PC-9 (cell line): ENCODE data around the gene SEC11A. TPM values are rescaled to one million over a fixed set of nuclear protein-coding genes. Genes with fewer than 3 reads are reported as not detected.

Experiments used
- BruUV-seq: library from RNA; stranded (reverse); fragments of 400-500 nt; replicated peaks from 2 replicates; lab custom pipeline; 2021; lab: Mats Ljungman, UMichigan
- CTCF ChIA-PET: fragments of 300-600 bp; sonication (Branson Sonifier 250); formaldehyde crosslinking; loops from one replicate; lab custom pipeline; 2022; ENCODE audit warnings: antibody characterized with exemption; lab: Charles Lee
- POLR2A ChIA-PET: fragments of 300-600 bp; sonication (Branson Sonifier 250); formaldehyde crosslinking; loops from one replicate; lab custom pipeline; 2022; ENCODE audit warnings: antibody characterized with exemption; ENCODE audit not compliant: unreplicated experiment; lab: Charles Lee
- DNase-seq, 2 experiments: peaks; one replicate each; pipeline versions ENCODE4 v3.0.0 to v3.0.0-alpha.2; 2015 to 2022; ENCODE audit warnings: mixed read lengths in 1 of 2
- H2AFZ ChIP-seq: fragments of 200-600 bp; sonication (generic); 2 replicates; pipeline ENCODE4 v1.8.1; 2017; ENCODE audit warnings: antibody characterized with exemption
- H3F3A ChIP-seq: fragments of 200-600 bp; sonication (generic); 2 replicates; pipeline ENCODE4 v1.8.1; 2017; ENCODE audit warnings: antibody characterized with exemption, mild to moderate bottlenecking, low read depth; ENCODE audit not compliant: insufficient read depth
- H3K27ac ChIP-seq: fragments of 200-600 bp; sonication (generic); 2 replicates; pipeline ENCODE4 v1.6.1; 2016; ENCODE audit warnings: mixed run types
- H3K27me3 ChIP-seq: fragments of 200-600 bp; sonication (generic); 2 replicates; pipeline ENCODE4 v1.6.1; 2016; ENCODE audit warnings: low read depth, mixed run types; ENCODE audit not compliant: insufficient read depth
- H3K36me3 ChIP-seq: fragments of 200-600 bp; sonication (generic); 2 replicates; pipeline ENCODE4 v1.6.1; 2016; ENCODE audit warnings: low read depth, mixed run types
- H3K4me1 ChIP-seq: fragments of 200-600 bp; sonication (generic); replicated peaks from 2 replicates; pipeline ENCODE4 v1.6.1; 2016; ENCODE audit warnings: mixed run types; ENCODE audit not compliant: insufficient read depth
- H3K4me2 ChIP-seq: fragments of 200-600 bp; sonication (generic); 2 replicates; pipeline ENCODE4 v1.6.1; 2017; ENCODE audit warnings: mixed run types
- H3K4me3 ChIP-seq: fragments of 200-600 bp; sonication (generic); 2 replicates; pipeline ENCODE4 v1.6.1; 2016; ENCODE audit warnings: mixed run types
- H3K79me2 ChIP-seq: fragments of 200-600 bp; sonication (generic); 2 replicates; pipeline ENCODE4 v1.6.1; 2017; ENCODE audit warnings: low read depth, mixed run types
- H3K9me2 ChIP-seq: fragments of 200-600 bp; sonication (generic); 2 replicates; pipeline ENCODE4 v1.8.1; 2017; ENCODE audit warnings: mild to moderate bottlenecking; ENCODE audit not compliant: insufficient read depth
- H3K9me3 ChIP-seq: fragments of 200-600 bp; sonication (generic); 2 replicates; pipeline ENCODE4 v1.8.1; 2016; ENCODE audit warnings: low read depth; ENCODE audit not compliant: insufficient read depth
- H4K20me1 ChIP-seq: fragments of 200-600 bp; sonication (generic); 2 replicates; pipeline ENCODE4 v1.8.1; 2017; ENCODE audit not compliant: insufficient read depth
- EZH2 ChIP-seq: fragments of 200-600 bp; sonication (generic); IDR thresholded peaks from 2 replicates; pipeline ENCODE4 v1.8.0; 2017; ENCODE audit warnings: antibody characterized with exemption, low read depth
- intact Hi-C: fragments of 100-400 bp; cut with micrococcal nuclease; formaldehyde crosslinking; loops from one replicate; pipeline ENCODE4 v1.10.0; 2022; ENCODE audit not compliant: unreplicated experiment
- total RNA-seq: library from RNA; stranded (reverse); gene quantifications from 2 replicates; pipeline ENCODE4 v1.2.3, GENCODE V29; 2021
- TF ChIP-seq, protein P1 (sequence below): fragments of 200-600 bp; sonication (generic); conservative IDR thresholded peaks from 2 replicates; pipeline ENCODE4 v1.6.1; 2017; ENCODE audit warnings: mixed run types, antibody characterized with exemption, mild to moderate bottlenecking, moderate library complexity

The SEC11A gene
- total RNA-seq, 1 experiment from 2014 or later = 174 TPM

DNA sequence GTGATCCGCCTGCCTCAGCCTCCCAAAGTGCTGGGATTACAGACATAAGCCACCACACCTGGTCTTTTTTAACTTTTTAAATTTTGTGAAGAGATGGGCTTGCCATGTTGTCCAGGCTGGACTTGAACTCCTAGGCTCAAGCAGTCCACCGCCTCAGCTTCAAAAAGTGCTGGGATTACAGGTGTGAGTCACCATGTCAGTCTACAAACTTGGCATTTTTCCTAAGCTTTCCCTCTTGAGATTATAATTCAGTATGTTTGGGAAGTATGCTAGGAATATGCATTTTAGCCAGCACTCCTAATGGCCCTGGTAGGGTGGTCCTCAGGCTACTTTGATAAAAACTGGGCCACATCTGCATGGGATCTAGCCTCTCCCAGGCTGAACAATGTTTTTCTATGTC, 66.2 kb downstream of the SEC11A start:
- intact Hi-C loops = loop anchor here (10.0 kb wide), 1 partner anchor 135 kb away; no protein-coding TSS in a partner anchor
- CTCF ChIA-PET = no interaction called here
- H3K9me3 ChIP-seq = no peaks in the 10 kb centered on the region

DNA sequence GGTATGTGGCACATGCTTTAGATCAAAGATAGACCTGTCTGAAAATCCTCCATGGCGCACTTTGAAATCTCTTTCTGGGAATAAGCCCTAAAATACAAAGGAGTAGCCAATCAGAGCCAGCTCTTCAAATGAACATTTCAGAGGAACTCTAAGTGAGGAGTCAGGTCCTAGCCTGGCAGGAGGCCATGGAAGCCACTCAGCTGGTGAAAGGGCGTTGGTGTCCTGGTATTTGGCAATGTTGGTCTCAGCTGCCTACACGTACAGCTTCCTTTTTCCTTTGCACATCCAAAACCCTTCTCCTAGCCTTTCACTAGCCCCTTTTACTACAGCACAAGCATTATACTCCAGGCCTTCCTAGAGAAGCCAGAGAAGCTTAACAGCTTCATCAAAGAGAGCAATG, 67.4 kb downstream of the SEC11A start:
- no peak for DNase-seq
- no peak overlapping the region for H3K27ac ChIP-seq
- H3K4me3 ChIP-seq = no peak overlapping the region
- H3K4me2 ChIP-seq = no peak overlapping the region
- CTCF ChIA-PET = no interaction called here
- H3K27me3 ChIP-seq = no peaks in the 10 kb centered on the region
- H3K9me3 ChIP-seq = no peaks in the 10 kb centered on the region
- peaks cover 13% of the 10 kb centered on the region for H3K4me1 ChIP-seq
- intact Hi-C loops = no loop called here
- peaks cover 33% of the 10 kb centered on the region for H3K36me3 ChIP-seq
- H3K9me2 ChIP-seq = no peaks in the 10 kb centered on the region
- no TSS peak for BruUV-seq
- TF ChIP-seq EZH2 = no peak
- TF ChIP-seq, protein P1, sequence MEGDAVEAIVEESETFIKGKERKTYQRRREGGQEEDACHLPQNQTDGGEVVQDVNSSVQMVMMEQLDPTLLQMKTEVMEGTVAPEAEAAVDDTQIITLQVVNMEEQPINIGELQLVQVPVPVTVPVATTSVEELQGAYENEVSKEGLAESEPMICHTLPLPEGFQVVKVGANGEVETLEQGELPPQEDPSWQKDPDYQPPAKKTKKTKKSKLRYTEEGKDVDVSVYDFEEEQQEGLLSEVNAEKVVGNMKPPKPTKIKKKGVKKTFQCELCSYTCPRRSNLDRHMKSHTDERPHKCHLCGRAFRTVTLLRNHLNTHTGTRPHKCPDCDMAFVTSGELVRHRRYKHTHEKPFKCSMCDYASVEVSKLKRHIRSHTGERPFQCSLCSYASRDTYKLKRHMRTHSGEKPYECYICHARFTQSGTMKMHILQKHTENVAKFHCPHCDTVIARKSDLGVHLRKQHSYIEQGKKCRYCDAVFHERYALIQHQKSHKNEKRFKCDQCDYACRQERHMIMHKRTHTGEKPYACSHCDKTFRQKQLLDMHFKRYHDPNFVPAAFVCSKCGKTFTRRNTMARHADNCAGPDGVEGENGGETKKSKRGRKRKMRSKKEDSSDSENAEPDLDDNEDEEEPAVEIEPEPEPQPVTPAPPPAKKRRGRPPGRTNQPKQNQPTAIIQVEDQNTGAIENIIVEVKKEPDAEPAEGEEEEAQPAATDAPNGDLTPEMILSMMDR = no peak
- peaks cover 10% of the 10 kb centered on the region; the same call in 1 of the 2 replicates for H3F3A ChIP-seq
- 0 out of 2 replicates have a peak, but pooled peaks cover 6% of the 10 kb centered on the region for H4K20me1 ChIP-seq
- H3K79me2 ChIP-seq = peaks cover 23% of the 10 kb centered on the region
- no peak overlapping the region for H2AFZ ChIP-seq
- POLR2A ChIA-PET = interaction anchor here (0.6 kb wide), 1 partner anchor 264 kb away, joined by 4 read pairs; no protein-coding TSS in a partner anchor

More for the DNA sequence above, 66.2 kb downstream of the SEC11A start:
- 0 out of 2 replicates have a peak, but pooled peaks cover 6% of the 10 kb centered on the region for H4K20me1 ChIP-seq
- POLR2A ChIA-PET = no interaction called here
- BruUV-seq = no TSS peak
- no peak overlapping the region for H3K4me2 ChIP-seq
- peaks cover 33% of the 10 kb centered on the region for H3K36me3 ChIP-seq
- H2AFZ ChIP-seq = no peak overlapping the region
- H3K9me2 ChIP-seq = no peaks in the 10 kb centered on the region
- H3K27me3 ChIP-seq = no peaks in the 10 kb centered on the region
- no peak overlapping the region for H3K4me3 ChIP-seq
- TF ChIP-seq, protein P1 = no peak
- TF ChIP-seq EZH2 = no peak
- H3K79me2 ChIP-seq = peaks cover 28% of the 10 kb centered on the region
- H3K4me1 ChIP-seq = peaks cover 13% of the 10 kb centered on the region
- H3K27ac ChIP-seq = no peak overlapping the region
- DNase-seq = no peak
- H3F3A ChIP-seq = peaks cover 16% of the 10 kb centered on the region; the same call in 1 of the 2 replicates

DNA sequence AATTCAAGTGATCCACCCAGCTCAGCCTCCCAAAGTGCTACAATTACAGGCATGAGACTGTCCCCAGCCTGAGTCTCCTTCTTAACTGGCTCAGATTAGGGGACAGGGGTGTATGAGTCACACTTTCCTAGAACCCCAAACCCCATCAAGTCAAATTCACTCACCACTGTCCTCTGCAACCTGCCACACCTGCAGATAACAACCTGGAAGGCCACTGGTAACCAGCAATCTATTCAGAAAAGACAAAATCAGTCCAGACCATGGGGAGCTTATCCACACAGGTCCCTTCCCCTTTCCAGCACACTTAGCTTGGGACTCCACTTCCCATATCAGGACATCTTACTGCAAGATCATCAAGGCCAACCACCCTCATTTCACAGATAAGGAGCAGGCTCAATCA, 68.2 kb downstream of the SEC11A start:
- Histone ChIP-seq H4K20me1 (0 out of 2 replicates have a peak, but pooled peaks cover 6% of the 10 kb centered on the region), H3K9me3 (no peaks in the 10 kb centered on the region), H3K9me2 (no peaks in the 10 kb centered on the region), H3K36me3 (peaks cover 33% of the 10 kb centered on the region), H3K4me3 (no peak overlapping the region), H3K27me3 (no peaks in the 10 kb centered on the region), H3K27ac (no peak overlapping the region), H2AFZ (no peak overlapping the region), H3F3A (peaks cover 11% of the 10 kb centered on the region; the same call in 1 of the 2 replicates), H3K4me2 (no peak overlapping the region), H3K4me1 (peaks cover 6% of the 10 kb centered on the region), H3K79me2 (peaks cover 15% of the 10 kb centered on the region)
- TF ChIP-seq, protein P1 = no peak
- no peak for TF ChIP-seq EZH2
- POLR2A ChIA-PET = no interaction called here
- CTCF ChIA-PET = no interaction called here
- intact Hi-C loops = no loop called here
- no TSS peak for BruUV-seq
- DNase-seq = no peak
